D341Med (cell line): ENCODE measurements around the gene ZNF785.
"Not testable (repeated sequence)": the region's sequence is repeated elsewhere in the genome, so short reads cannot be mapped to it uniquely, and the experiment has no call there.

ENCODE experiments used
- DNase-seq: peaks from one replicate; pipeline ENCODE4 v3.0.0; 2012; ENCODE audit warnings: low spot score

ZNF785 gene

GRCh38 chr16:30585400-30586191, at the start of gene ZNF785:
ZNF785 (minus strand) TSS chr16:30585697; CDS start chr16:30585611, 86 bp downstream.
- DNase-seq: peak; percentile 93

DNA sequence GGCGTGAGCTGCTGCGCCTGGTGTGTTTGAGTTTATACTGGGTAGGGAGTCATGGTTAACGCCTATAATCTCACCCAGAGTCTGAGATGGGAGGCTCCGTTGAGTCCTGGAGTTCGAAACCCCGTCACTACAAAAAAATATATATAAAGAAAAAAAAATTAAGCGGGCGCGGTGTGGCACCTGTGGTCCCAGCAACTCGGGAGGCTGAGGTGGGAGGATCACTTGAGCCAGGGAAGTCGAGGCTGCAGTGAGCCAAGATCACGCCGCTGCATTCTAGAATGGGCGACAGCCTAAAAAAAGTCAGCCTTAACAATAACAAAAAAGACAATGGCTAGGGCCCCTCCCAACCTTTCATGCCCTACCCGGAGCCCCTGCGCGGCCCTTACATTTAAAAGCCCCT, 48.0 kb upstream of the ZNF785 start:
- no peak for DNase-seq

DNA sequence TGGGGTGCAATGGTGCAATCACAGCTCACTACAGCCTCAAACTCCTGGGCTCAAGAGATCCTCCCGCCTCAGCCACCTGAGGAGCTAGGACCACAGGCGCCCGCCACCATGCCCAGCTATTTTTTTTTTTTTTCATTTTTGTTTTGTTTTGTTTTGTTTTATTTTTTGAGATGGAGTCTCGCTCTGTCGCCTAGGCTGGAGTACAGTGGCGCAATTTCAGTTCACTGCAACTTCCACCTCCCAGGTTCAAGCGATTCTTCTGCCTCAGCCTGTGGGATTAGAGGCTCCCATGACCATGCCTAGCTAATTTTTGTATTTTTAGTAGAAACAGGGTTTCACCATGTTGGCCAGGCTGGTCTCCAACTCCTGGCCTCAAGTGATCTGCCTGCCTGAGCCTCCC, 47.0 kb upstream of the ZNF785 start:
- not testable (repeated sequence) for DNase-seq

DNA sequence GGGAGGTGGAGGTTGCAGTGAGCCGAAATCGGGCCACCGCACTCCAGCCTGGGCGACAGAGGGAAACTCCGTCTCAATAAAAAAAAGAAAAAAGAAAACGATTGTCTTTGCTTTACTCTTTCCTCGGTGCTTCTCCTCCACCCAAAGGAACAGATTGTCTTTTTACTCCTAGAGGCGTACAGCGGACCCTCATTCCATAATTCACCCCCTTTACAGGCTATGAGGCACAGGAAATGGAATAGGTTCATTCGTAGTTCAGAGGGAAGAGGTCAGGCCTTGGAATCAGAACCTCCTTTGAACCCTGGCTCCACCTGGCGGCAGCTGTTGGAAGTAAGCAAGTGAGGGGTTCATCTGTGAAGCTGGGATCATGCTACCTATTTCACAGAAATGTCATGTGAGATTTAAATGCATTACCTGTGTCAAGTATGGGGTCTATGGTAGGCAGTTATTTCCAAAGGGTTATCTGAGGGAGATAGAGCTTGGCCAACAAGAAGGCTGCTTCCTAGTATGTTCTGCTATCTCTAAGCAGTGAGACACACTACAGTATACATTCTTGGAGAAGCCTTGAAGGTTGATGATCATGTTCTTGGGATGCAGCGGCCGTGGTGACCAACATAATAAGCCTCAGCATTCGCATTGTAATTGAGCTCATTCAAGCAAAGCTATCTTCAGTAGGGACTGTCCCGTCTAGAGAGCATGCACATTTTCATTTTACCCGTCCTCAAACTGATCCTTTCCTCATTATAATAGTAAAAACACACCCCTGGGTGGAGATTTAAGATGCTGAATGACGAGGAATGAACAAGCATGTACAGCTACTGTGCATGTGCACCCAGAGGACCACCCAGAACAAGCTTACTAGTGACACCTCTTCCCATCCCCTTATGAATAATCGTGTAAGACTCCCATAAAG, 43.4 kb upstream of the ZNF785 start:
- DNase-seq: peak; percentile 74

DNA sequence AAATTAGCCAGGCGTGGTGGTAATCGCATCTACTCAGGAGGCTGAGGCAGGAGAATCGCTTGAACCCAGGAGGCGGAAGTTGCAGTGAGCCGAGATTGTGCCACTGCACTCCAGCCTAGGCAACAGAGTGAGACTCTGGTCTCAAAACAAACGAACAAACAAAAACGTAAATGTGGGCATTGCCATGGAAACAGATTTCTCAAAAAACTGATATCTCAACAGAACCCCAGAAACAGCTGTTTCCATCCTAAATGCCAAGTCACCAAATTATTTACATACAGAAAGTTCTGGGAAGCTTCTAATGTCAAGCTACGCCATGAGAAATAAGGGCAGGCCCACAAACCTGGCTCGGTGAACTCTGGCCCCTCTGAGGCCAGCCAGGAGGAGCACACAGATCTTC, 40.7 kb upstream of the ZNF785 start:
- DNase-seq: no peak

DNA sequence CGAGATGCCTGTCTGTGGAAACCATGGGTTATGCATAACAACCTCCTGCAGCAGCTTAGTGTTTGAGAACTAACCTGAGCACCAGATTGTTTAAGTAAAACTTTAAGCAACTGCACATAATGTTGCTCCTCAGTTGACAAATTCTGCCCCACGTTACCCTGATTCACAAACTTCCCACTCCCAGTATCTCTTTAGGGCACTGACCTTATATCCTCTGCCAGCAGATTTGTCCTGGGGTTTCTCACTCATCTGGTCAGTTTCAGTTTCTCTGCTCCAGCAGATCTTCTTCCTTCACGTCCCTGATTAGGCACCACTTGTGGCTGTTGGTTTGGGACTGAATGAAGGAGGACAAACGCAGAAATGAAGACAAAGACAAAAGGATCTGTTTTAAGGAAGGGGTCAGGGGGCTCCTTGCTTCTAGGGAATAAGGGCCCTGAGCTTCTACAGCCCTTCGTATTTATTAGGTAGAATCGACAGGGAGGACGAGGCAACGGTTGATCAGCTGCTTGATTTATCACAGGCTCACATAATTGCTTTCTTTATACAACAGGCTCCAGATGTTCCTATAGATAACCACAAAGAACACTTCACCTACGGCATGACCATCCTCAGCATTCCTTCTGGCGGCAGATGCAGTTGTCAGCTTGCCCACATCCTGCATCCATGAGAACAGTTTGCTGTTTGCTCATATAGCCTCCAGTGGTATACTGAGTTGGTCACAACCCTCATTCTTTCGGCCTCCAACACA, 38.2 kb upstream of the ZNF785 start:
- DNase-seq: no peak

GRCh38 chr16:30622455-30623032, 37.0 kb upstream of the ZNF785 start:
- no peak for DNase-seq

- DNase-seq: no peak
These were observed 36.3 kb upstream of the ZNF785 start for GRCh38 chr16:30621765-30622164.

- no peak for DNase-seq
These were observed 34.7 kb upstream of the ZNF785 start for GRCh38 chr16:30620169-30620568.

GRCh38 chr16:30619638-30620037, 34.1 kb upstream of the ZNF785 start:
- DNase-seq: no peak

- DNase-seq: no peak
These were observed 33.7 kb upstream of the ZNF785 start for GRCh38 chr16:30619202-30619601.

GRCh38 chr16:30615358-30616091, 30.0 kb upstream of the ZNF785 start:
- DNase-seq: peak; percentile 75

DNA sequence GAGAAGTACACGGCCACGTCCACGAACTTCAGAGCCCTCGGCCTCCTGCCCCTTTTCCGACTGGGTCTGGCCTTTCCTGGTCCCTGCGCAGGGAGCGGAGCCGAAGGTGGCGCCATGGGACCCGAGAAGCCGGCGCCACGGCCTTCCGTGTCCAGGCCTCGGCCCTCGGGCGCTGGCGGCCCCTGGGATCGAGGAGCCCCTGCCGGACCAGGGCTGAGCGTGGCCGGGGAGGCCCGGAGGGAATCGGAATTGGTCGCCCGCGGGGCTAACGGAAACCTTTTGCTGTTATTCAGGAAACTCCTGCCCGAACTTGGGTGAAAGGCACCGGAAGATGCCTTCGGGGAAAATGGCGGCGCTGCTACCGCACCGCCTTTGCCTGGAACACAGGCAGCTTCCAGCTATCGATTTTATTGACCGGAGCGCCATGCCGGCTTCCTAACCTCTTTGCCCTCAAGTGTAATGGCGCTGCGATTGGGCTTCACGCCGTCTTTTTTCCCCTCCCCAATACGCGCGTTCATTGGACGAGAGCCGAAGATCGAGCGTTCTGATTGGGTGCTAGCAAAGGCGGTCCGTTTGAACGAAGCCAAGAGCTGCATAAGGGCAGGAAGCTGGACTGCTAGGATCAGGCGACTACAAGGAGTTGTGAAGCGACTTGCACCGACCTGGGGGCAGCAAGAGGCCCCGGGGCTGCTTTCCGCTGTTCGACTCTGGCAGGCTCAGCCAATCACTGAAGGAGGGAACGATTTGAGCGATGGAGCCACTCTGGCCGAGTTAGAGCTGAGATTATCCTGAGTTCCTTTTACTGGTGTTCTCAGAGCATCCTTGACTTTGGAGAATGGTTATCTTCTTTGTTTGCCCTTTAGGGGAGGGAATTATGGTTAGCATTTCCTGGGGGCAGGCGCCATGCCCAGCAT, 24.7 kb upstream of the ZNF785 start, which contains the start of gene ZNF689:
Gene ZNF689, minus strand, starts transcription at position 464 of the 914 bp plus-strand sequence. Its CDS starts 348 bp downstream, at position 116.
- DNase-seq: peak; percentile 92

- DNase-seq: peak; percentile 75
These were observed 23.8 kb upstream of the ZNF785 start for GRCh38 chr16:30609002-30609925.

GRCh38 chr16:30606004-30606403, 20.5 kb upstream of the ZNF785 start:
- no peak for DNase-seq

GRCh38 chr16:30605158-30605557, 19.7 kb upstream of the ZNF785 start:
- DNase-seq: no peak

- no peak for DNase-seq
These were observed 18.9 kb upstream of the ZNF785 start for GRCh38 chr16:30604316-30604947.

- no peak for DNase-seq
These were observed 18.4 kb upstream of the ZNF785 start for GRCh38 chr16:30603945-30604315.
